Ecto neural progenitor cell (in vitro differentiated cells): ENCODE measurements around the gene POU2F3.

Source experiments
- DNase-seq: peaks from one replicate; pipeline ENCODE4 v3.0.0-alpha.2; 2018; ENCODE audit warnings: low spot score

The POU2F3 gene

GRCh38 chr11:120284272-120284671 is 44.3 kb downstream of the POU2F3 start:
- DNase-seq = no peak

GRCh38 chr11:120285256-120285655 is 45.3 kb downstream of the POU2F3 start:
- DNase-seq = no peak

DNA sequence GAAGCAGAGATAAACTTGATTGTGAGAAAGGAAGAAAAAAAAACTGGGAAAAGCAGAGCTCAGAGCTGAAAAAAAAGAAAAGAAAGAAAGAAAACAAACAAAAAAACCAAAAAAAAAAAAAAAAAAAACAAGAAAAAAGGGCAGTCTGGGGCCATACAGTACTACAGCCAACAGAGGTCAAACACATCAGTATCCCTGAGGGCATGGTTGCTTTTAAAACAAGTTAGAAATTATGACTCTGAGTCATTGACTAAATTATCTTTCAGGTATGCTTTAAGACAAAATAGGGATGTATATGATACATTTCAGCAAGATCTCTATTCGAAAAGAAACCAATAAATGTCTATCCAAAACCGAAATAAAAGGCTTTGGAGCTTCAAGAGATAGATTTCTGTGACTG is 48.1 kb downstream of the POU2F3 start:
- no peak for DNase-seq

DNA sequence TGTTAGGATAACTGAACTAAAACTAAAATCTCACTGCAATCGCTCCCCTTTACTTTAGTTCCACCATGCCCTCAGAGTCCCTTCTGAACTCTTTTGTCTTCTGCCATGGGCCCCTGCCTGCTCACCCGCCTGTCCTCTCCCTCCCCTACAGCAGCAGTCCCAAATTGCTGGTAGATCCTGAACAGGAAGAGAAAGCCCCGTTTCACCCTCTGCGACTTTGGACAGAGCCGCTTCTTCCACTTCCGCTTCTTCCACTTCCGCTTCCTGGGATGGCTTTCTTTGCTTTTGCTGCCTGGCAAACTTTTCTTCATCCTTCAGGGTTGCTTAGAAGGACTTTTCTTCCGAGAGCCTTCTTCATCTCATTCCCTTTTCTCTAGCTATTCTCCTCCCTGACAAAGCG is 49.5 kb downstream of the POU2F3 start:
- DNase-seq = no peak

- DNase-seq = no peak
These were observed 51.0 kb downstream of the POU2F3 start for GRCh38 chr11:120290956-120291355.

- DNase-seq = no peak
These were observed 53.3 kb downstream of the POU2F3 start for GRCh38 chr11:120293038-120293800.

GRCh38 chr11:120294096-120294495 is 54.2 kb downstream of the POU2F3 start:
- no peak for DNase-seq

GRCh38 chr11:120295099-120295498 is 55.2 kb downstream of the POU2F3 start:
- DNase-seq = no peak

- DNase-seq = no peak
These were observed 56.6 kb downstream of the POU2F3 start for GRCh38 chr11:120296554-120296953.

- no peak for DNase-seq
These were observed 58.5 kb downstream of the POU2F3 start for GRCh38 chr11:120298461-120298860.

DNA sequence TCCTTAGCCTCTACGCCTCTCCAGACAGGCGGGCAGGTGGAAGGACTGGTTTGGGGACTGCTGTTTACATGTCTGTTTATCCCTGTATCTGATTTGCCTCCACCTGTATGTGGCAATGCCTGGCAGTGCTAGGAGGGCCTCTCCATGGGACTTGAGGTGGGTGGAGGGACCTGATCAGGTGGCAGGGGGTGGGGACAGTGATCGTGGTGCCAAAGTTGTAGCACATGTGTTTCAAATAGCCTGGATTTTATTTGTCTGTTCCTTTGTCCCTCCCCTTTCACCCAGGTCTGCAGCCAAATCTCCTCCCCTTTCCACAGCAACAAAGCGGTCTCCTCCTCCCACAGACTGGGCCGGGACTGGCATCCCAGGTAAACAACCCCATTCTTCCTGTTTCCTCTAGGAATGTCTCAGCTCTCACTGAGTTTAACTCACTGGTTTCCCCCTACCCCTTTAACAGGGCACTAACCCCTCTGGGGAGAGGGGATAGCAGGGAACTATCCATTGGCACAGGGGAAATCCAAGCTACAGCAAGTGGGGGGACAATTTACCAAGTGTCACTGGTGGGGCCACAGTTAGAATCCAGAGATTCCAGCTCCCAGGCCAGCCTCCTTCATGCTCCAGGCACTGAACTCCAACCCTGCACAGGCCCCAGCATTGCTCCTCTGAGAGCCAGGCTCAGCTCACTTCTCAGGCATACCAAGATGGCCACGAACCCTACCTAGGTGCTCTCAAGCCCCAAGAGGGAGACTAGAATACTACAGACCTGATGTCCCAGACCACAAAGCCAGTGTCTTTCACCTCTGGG is 62.3 kb downstream of the POU2F3 start:
- DNase-seq = no peak

DNA sequence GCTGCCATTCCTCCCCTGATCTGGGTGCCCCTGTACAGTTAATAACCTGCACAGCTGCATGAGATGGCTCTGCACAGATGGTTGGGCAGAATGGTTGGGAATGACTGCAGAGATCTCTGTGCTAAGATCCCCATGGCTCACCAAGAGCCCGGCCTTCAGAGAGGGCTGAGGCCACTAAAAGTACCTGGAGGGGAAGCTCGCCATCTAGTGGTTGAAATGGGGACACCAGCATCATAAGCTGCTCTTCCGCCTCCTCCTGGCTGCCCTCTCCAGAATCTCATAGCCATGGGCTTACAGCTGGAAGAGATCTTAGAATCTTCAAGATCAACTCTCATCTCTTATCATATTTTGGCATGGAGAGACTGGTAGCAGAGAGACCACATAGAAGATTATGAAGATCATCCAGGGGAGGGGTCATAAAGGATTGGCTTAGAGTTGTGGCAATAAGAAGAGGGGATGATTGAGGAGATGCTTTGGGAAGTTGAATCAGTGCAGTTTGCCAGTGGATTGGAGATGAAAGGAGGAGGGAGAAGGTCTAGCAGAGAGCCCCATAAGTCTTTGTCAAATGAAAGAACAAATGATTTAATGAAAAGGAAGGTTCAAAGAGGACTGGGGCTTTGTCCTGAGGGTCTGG is 63.2 kb downstream of the POU2F3 start:
- peak; percentile 82 for DNase-seq

DNA sequence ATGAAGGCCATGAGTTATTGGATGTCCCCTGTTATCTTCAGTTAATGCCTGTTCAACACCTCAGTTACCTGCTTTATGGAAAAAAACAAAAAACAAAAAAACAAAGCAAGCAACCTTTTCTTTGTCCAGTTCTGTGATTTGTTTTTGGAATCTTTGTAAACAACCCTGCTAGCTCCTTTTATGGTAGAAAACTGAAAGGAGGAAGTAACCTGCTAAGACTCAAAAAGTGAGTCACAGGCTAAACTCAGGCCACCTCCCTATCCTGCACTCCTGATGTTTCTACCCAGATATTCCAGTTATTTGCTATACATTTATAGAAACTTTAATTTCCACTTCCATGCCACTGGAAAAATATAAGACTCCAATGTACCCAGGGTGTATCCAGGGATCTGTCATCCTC is 64.6 kb downstream of the POU2F3 start:
- DNase-seq = no peak

DNA sequence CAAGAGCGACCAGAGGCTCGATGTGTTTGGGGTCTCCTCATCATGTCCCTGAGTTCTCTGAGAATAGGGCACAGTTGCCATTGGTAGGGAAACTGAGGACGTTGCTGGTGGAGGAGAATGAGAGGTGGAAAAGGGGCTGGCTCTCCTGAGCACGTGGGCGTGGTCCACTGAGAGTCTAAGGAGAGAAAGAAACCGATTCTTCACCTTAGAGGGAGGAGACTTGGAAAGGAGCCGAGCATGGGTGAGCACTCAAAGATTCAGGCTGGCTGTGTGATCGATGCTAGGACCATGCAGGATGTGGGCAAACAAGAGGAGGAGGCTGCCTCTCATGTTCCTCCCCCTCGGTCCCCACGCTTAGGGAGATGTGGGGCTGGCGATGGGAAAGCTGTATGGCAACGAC is 65.3 kb downstream of the POU2F3 start:
- DNase-seq = no peak

DNA sequence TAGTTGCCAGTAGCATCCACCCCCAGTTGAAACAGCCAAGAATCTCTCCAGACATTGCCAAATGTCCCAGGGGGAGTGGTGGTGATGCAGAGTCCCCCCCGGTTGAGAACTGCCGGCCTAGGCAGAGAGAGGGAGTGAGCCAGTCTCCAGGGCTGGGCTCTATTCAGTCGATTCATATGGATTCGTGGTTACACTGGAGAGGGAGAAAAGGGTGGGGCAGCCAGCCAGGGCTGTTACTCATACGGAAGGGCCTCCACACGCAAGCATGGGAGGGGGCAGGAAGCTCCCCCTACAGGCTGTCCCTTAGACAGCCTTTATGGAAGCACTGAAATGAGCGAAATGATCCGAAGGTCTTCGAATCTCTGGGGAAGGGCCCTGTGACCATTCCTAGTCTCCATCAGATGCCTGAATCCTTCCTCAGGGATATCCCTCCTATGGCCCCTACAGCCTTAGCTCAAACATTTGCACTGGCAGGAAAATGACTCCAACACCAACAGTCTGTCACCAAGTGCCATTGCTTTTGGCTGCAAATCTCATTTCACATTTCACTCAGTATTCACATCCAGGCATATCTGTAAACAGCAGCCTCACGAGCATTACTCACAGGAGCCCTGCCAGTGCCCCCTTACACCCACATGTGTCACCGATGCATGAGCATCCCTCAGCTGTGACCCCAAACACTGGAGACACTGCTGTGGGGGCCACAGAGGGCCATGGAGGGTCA is 66.7 kb downstream of the POU2F3 start:
- peak; percentile 55 for DNase-seq

GRCh38 chr11:120307476-120307875 is 67.5 kb downstream of the POU2F3 start:
- no peak for DNase-seq

- no peak for DNase-seq
These were observed 68.1 kb downstream of the POU2F3 start for GRCh38 chr11:120308081-120308480.

DNA sequence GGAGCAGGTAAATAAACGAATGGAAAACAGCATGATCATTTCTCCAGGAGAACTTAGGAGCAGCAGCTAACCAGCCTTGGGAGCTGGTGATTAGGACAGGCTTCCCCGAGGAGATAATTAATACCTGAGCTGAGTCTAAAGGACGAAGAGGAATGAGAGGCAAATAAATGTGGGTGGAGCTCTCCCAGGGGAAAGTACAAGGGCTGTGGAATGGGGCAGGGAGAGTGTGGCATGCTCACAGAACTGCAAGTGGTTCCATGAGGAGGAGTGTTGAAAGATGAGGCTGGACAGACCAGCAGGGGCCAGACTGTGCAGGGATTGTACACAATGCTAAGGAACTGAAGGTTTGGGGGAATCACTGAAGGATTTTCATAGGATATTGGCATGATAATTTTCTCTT is 70.9 kb downstream of the POU2F3 start:
- DNase-seq = no peak

GRCh38 chr11:120314861-120315260 is 74.9 kb downstream of the POU2F3 start:
- DNase-seq = no peak

DNA sequence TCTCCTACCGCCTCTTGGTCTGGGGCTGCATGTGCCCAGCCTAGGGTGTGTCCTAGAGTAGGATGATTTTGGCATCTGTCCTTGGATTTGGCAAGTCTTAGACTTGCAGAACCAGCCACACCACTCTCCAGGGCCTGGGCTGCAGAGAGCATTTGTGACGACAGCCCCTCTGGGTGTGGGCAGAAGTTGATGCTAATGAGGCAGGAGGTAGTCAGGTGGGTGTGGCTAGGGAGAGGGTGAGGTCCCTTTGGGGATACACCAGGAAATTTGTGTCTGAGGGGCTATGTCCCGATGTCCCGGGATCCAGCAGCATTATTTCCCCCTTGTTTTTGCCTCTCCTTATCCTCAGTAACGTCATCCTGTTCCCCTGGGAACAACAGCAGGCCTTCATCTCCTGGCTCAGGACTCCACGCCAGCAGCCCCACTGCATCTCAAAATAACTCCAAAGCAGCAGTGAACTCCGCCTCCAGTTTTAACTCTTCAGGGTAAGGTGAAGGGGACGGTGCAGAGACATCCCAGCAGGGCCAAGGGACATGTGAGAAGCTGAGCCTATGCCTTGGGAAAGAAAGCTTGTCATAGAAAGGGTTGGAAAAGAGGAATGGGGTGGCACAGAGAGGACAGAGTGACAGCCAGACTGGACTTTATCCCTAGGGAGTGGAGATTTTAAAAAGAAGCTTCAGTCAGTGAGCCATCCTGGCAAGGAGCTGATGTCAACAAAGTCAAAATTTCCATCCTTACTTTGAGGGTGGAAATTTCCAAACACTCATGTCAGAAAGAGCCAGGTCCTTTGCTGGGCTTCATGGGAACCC is 77.1 kb downstream of the POU2F3 start:
- DNase-seq = no peak

DNA sequence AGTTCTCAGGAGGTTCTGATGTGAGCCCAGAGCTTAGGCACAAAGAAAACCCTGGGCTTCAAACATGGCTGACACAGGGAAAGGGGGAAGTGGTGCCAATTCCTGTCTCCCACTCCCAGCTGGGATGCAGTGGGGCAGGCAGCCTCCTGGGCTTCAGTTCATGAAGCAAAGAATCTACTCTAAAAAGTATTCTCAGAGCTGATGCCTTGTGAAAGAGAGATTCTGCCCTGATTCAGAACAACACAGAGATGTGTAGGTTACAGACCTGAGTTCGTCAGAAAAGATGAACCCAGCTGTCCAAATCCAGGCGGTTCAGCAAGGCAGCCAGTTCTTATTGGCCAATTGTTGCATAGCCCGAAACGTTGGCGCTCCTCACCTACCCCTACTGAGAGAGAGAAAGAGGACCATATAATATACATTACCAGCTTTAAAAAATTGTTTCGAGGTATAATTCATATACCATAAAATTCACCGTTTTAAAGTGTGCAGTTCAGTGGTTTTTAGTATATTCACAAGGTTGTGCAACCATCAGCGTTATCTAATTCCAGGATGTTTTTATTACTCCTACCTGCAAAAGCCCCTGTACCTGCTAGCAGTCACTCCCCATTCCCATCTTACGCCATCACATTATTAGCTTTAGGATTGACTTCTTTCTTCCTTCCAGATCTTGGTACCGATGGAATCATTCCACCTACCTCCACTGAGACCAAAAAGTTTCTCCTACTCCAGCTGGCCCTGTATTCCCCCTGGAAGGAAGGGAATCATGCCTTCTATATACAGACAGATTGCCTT is 77.9 kb downstream of the POU2F3 start:
- no peak for DNase-seq
